ENCODE data around the gene TSPEAR. TPM values are rescaled to one million over a fixed set of nuclear protein-coding genes. Genes with fewer than 3 reads are reported as not detected.

The TSPEAR gene
- total and polyA plus RNA-seq, 9 of the 15 experiments (the other 6 are each of a cell fraction or from before 2014, with no cell fraction given), result not detected

GRCh38 chr21:44464351-44464750, 247.0 kb downstream of the TSPEAR start:
- no peak for FAIRE-seq
- POLR2A ChIA-PET, result interaction anchor here (1.2 kb wide), 1 partner anchor 13 kb away, joined by 3 read pairs; no protein-coding TSS in a partner anchor
- CTCF ChIA-PET (ENCODE audit: low intra/inter-chr PET ratio), result no interaction called here
- H2AFZ ChIP-seq (ENCODE audit: low read depth, low read length), result no peak overlapping the region
- no peak overlapping the region for H3K4me3 ChIP-seq
- no peaks in the 10 kb centered on the region for H3K9me3 ChIP-seq (replicated peaks; ENCODE audit: control insufficient read depth, insufficient read depth, low read depth, low read length)
- H3K27ac ChIP-seq (ENCODE audit: extremely low read depth, low read depth, low read length), result no peak overlapping the region
- H3K36me3 ChIP-seq (ENCODE audit: control insufficient read depth, insufficient read depth, low read length), result no peaks in the 10 kb centered on the region
- ATAC-seq, result no peak
- peaks cover 30 to 88% of the 10 kb centered on the region in 2 experiments for H3K27me3 ChIP-seq (ENCODE audit: control insufficient read depth in 2 of 2, insufficient read depth in 2 of 2, low read length in 2 of 2)
- H3K4me1 ChIP-seq (replicated peaks in 1 of 2; ENCODE audit: control insufficient read depth in 2 of 2, insufficient read depth in 2 of 2, low read length in 2 of 2), result peaks cover 0 to 21% of the 10 kb centered on the region in 2 experiments; a peak in 1 of 5 replicates
- no peaks in the 10 kb centered on the region for H3K9me1 ChIP-seq (ENCODE audit: control insufficient read depth, insufficient read depth, low read length)
- intact Hi-C loops (cut with micrococcal nuclease), result no loop called here
- DNase-seq (ENCODE audit: extremely low read depth in 1 of 4, low spot score in 3 of 4), result no peak
- H3K9ac ChIP-seq (ENCODE audit: insufficient read depth in 1 of 2, low read depth in 2 of 2, low read length in 2 of 2), result no peak overlapping the region
- H4K20me1 ChIP-seq (replicated peaks; ENCODE audit: control insufficient read depth, insufficient read depth, low read length), result peaks cover 4% of the 10 kb centered on the region; the same call in 1 of the 2 replicates
- H3K4me2 ChIP-seq (ENCODE audit: insufficient read depth, low read length), result no peak overlapping the region
- in situ Hi-C loops (cut with MboI), result no loop called here
- no peaks in the 10 kb centered on the region for H3K79me2 ChIP-seq (ENCODE audit: control insufficient read depth, insufficient read depth, low read length)
- no TSS peak for BruUV-seq (replicated peaks)
- 1% methylated on average over 12 of the region's 12 CpGs for WGBS (ENCODE audit: insufficient coverage, low coverage, missing lambda C conversion rate)
- TF ChIP-seq E2F4 (CRISPR knock-in tag; IDR thresholded peaks at IDR 0.05; ENCODE audit: low read depth), result no peak
- TF ChIP-seq CREB3 (tag; conservative IDR thresholded peaks at IDR 0.05; ENCODE audit: low read depth), result no peak
- no peak for TF ChIP-seq RBM34 (IDR thresholded peaks at IDR 0.05; ENCODE audit: borderline replicate concordance, insufficient read depth, low read length)
- no peak for TF ChIP-seq DLX4 (CRISPR knock-in tag; IDR thresholded peaks at IDR 0.05)
- no peak for TF ChIP-seq FOXK2 (conservative IDR thresholded peaks at IDR 0.05 in 1 of 2, IDR thresholded peaks at IDR 0.05 in 1 of 2; ENCODE audit: low read depth in 2 of 2)
- no peak for TF ChIP-seq NONO (IDR thresholded peaks at IDR 0.05; ENCODE audit: low read depth in 2 of 2, low read length in 1 of 2)
- TF ChIP-seq MTA1 (IDR thresholded peaks at IDR 0.05; ENCODE audit: borderline replicate concordance), result no peak
- TF ChIP-seq POLR2A (conservative IDR thresholded peaks at IDR 0.05), result no peak
- TF ChIP-seq MTA3 (IDR thresholded peaks at IDR 0.05; ENCODE audit: borderline replicate concordance), result no peak
- TF ChIP-seq CHCHD3 (CRISPR knock-in tag; IDR thresholded peaks at IDR 0.05), result no peak
- TF ChIP-seq SAFB (IDR thresholded peaks at IDR 0.05; ENCODE audit: borderline replicate concordance, low read depth, low read length), result no peak
- no peak for TF ChIP-seq HDAC1 (IDR thresholded peaks at IDR 0.05)
- no peak for TF ChIP-seq ZNF232 (CRISPR knock-in tag; IDR thresholded peaks at IDR 0.05)
- TF ChIP-seq CLOCK (CRISPR knock-in tag; IDR thresholded peaks at IDR 0.05; ENCODE audit: borderline replicate concordance), result no peak
- no peak for TF ChIP-seq PHF8 (IDR thresholded peaks at IDR 0.05; ENCODE audit: borderline replicate concordance, low read length)
- no peak for TF ChIP-seq HBP1 (CRISPR knock-in tag; IDR thresholded peaks at IDR 0.05)
- no peak for TF ChIP-seq PTBP1 (IDR thresholded peaks at IDR 0.05; ENCODE audit: low read depth, low read length)
